GM12874 (cell line): Measurements from ENCODE around the gene PGM2L1.

Experiments used
- TF ChIP-seq, protein P1 (sequence below): IDR thresholded peaks from 2 replicates; pipeline ENCODE4 v1.5.1; 2011; ENCODE audit warnings: low read depth, mild to moderate bottlenecking, control low read depth, low read length, moderate library complexity; ENCODE audit not compliant: insufficient read depth

Gene PGM2L1

DNA sequence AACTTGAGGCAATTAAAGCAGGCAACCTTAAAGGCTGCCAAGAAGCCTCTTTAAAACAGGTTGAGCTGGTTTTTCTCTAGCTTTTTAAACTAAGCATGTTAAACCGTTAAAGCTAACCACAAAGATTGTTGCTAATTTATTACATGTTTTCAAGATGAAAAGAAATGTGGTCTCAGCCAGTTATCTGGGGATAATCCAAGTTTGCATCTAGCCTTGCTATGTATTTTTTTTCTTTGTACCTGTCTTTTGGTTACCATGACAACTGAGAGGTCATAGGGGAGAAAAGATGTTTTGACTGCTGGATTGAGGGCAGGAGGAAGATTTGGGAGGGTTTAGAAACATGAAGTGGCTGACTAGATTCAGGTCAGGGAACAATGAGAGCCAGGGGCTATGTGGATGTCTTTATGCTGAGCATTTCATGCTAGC lies 19.2 kb upstream of the PGM2L1 start:
- TF ChIP-seq, protein P1, sequence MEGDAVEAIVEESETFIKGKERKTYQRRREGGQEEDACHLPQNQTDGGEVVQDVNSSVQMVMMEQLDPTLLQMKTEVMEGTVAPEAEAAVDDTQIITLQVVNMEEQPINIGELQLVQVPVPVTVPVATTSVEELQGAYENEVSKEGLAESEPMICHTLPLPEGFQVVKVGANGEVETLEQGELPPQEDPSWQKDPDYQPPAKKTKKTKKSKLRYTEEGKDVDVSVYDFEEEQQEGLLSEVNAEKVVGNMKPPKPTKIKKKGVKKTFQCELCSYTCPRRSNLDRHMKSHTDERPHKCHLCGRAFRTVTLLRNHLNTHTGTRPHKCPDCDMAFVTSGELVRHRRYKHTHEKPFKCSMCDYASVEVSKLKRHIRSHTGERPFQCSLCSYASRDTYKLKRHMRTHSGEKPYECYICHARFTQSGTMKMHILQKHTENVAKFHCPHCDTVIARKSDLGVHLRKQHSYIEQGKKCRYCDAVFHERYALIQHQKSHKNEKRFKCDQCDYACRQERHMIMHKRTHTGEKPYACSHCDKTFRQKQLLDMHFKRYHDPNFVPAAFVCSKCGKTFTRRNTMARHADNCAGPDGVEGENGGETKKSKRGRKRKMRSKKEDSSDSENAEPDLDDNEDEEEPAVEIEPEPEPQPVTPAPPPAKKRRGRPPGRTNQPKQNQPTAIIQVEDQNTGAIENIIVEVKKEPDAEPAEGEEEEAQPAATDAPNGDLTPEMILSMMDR, result no peak

DNA sequence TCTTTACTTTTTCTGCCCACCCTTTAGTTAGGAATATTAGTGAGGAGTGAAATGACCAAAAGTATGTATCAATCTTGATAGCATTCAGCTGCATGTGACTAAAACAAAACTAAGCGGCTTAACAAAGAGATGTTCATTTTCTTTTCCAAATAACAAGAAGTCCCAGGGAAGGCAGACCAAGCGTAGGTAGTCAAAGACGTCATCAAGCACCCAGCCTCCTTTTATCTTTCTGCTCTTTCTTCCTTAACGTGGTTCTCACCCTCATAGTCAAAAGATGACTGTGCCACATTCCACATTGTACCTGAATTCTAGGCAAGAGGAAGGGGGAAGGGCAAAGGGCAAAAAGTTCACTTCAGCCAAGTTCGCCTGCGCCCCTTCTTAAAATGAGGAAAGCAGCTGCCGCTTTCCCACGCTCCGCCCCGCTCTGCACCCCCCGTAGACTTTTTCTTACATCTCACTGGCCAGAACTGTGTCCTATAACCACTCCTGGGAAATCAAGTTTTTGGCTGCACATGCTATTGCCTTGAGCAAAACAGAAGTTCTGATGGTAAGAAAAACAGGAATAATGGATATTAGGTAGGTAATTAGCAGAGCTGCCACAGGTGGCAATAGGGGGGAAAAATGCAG lies 14.6 kb upstream of the PGM2L1 start:
- TF ChIP-seq, protein P1, result no peak

DNA sequence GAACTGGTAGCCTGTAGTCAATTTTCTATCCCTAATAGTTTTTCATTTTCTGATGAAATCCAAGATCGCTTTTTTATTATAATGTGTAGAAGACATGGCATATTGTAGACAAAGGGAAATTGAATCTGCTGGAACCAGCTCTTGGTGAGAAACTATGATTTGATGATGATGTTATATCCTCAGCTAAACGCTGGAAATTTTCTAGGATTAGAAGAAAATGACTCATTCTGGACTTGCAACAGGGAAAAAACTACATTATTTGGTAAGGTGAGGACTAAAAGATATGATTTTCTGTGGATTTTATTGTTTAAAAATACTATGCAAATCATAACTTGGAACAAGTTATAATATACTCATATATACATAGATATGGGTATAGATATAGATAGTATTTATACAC lies 14.1 kb upstream of the PGM2L1 start:
- TF ChIP-seq, protein P1, result no peak

DNA sequence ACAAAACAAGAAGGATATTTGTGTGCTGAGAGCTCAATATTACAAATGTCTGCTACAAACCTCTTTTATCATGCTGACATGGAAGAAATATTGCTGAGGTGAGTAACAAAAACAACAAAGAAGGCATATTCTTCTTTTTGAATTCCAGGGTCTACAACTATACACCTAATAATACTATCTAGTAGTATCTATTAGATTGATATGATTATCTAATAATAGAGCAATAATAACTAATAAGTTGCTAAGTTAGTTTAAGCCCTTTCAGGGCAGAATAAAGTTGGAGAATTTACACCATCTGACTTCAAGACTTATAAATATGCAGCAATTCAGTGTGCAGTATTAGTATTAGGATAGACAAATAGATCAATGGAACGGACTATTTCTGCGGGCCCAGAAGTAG lies 11.4 kb upstream of the PGM2L1 start:
- TF ChIP-seq, protein P1, result no peak

- TF ChIP-seq, protein P1, result no peak
These were observed 5.5 kb upstream of the PGM2L1 start for GRCh38 chr11:74403607-74404321.

DNA sequence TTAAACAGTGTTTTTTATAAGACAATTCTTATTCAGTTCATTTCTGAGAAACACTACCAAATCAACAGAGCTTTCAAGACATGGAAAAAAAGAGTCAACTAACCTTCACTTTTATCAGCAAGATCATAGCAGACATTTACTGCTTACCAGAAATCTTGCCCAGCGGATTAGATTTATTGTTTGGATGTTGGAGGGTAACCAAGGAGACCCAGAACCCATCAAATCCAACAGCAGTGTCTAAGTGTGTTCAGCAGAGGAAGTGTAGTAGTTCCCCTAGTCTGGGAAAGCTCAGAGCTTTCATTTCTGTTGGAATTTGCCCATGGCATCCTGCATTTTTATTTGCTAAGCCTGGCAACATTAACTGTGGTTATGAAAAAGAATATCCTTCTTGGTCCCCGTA lies 2.4 kb upstream of the PGM2L1 start:
- TF ChIP-seq, protein P1, result no peak

- TF ChIP-seq, protein P1, result no peak
These were observed 561 bp downstream of the PGM2L1 start for GRCh38 chr11:74397501-74398243.
